K562 (cell line): Measurements from ENCODE around the gene KCNJ5. TPM values are rescaled to one million over a fixed set of nuclear protein-coding genes. Genes with fewer than 3 reads are reported as not detected.

Experiments
- ATAC-seq: fragments of 200-7000 bp; cut with Tn5 transposase; 3 replicates; pipeline ENCODE4 v1.9.1; 2020; ENCODE audit warnings: moderate library complexity
- BruUV-seq: library from RNA; stranded (reverse); fragments of 400-500 nt; replicated peaks from 2 replicates; lab custom pipeline; 2021; lab: Mats Ljungman, UMichigan
- CTCF ChIA-PET: fragments of 300-600 bp; formaldehyde crosslinking; extraction: SDS; loops from one replicate; lab custom pipeline; 2021; ENCODE audit warnings: low intra/inter-chr PET ratio; lab: Yijun Ruan, JAX
- POLR2A ChIA-PET: fragments of 300-600, 350-650 bp; sonication (Branson Sonifier 250); formaldehyde crosslinking; extraction: SDS; loops from one replicate; lab custom pipeline; 2021; ENCODE audit warnings: antibody characterized with exemption, inconsistent platforms; lab: Yijun Ruan, JAX
- DNase-seq, 4 experiments: peaks; one replicate each; pipeline versions ENCODE4 v3.0.0 to v3.0.0-alpha.2; 2011 to 2018; ENCODE audit warnings: low spot score in 3 of 4, mixed read lengths in 3 of 4; ENCODE audit errors: extremely low read depth in 1 of 4
- FAIRE-seq: peaks from 2 replicates; lab custom pipeline; 2011; peaks lifted over from hg19 to GRCh38; lab: Jason Lieb, UNC
- H2AFZ ChIP-seq: 2 replicates; pipeline ENCODE4 v1.6.0; 2011; ENCODE audit warnings: low read depth, low read length, control low read depth, inconsistent platforms
- H3K27ac ChIP-seq: fragments of 200-600 bp; 3 replicates; pipeline ENCODE4 v1.8.0; 2011; ENCODE audit warnings: low read depth, mild to moderate bottlenecking, control low read depth, inconsistent platforms, low read length, moderate library complexity, mixed read lengths; ENCODE audit errors: extremely low read depth
- H3K27me3 ChIP-seq, 2 experiments: fragments of 300-600 bp in 1 of 2; 2 replicates in 1 of 2; 3 replicates in 1 of 2; pipeline versions ENCODE4 v1.6.0 to v1.8.0; 2011; ENCODE audit warnings: inconsistent platforms in 2 of 2, low read length in 2 of 2, mild to moderate bottlenecking in 1 of 2, mixed read lengths in 1 of 2, moderate library complexity in 1 of 2; ENCODE audit not compliant: control insufficient read depth in 2 of 2, insufficient read depth in 2 of 2
- H3K36me3 ChIP-seq: fragments of 300-600 bp; 3 replicates; pipeline ENCODE4 v1.8.0; 2011; ENCODE audit warnings: mild to moderate bottlenecking, low read length, inconsistent platforms; ENCODE audit not compliant: control insufficient read depth, insufficient read depth
- H3K4me1 ChIP-seq, 2 experiments: fragments of 200-600 bp in 1 of 2; replicated peaks in 1 of 2; 2 replicates in 1 of 2; 3 replicates in 1 of 2; pipeline versions ENCODE4 v1.5.1 to v1.8.0; 2011; ENCODE audit warnings: inconsistent platforms in 2 of 2, low read length in 2 of 2, mild to moderate bottlenecking in 1 of 2, mixed read lengths in 1 of 2, moderate library complexity in 1 of 2; ENCODE audit not compliant: control insufficient read depth in 2 of 2, insufficient read depth in 2 of 2
- H3K4me2 ChIP-seq: 2 replicates; pipeline ENCODE4 v1.6.1; 2011; ENCODE audit warnings: low read length, control low read depth, inconsistent platforms, mixed read lengths; ENCODE audit not compliant: insufficient read depth
- H3K4me3 ChIP-seq: fragments of 200-600 bp; sonication (generic), shearing (Covaris generic); 2 replicates; pipeline ENCODE4 v1.5.1; 2016; ENCODE audit warnings: control low read depth, inconsistent platforms
- H3K79me2 ChIP-seq: fragments of 200-600 bp; 3 replicates; pipeline ENCODE4 v1.8.0; 2011; ENCODE audit warnings: low read length, inconsistent platforms; ENCODE audit not compliant: control insufficient read depth, insufficient read depth
- H3K9ac ChIP-seq, 2 experiments: 2 replicates each; pipeline versions ENCODE4 v1.6.0 to v1.6.1; 2011; ENCODE audit warnings: low read depth in 2 of 2, low read length in 2 of 2, control low read depth in 1 of 2, inconsistent platforms in 1 of 2, mild to moderate bottlenecking in 1 of 2, mixed read lengths in 1 of 2; ENCODE audit not compliant: insufficient read depth in 1 of 2
- H3K9me1 ChIP-seq: one replicate; pipeline ENCODE4 v1.6.0; 2011; ENCODE audit warnings: inconsistent platforms, mild to moderate bottlenecking, low read length, moderate library complexity; ENCODE audit not compliant: control insufficient read depth, insufficient read depth
- H3K9me3 ChIP-seq: replicated peaks from 2 replicates; pipeline ENCODE4 v1.5.1; 2011; ENCODE audit warnings: low read depth, low read length, inconsistent platforms; ENCODE audit not compliant: control insufficient read depth, insufficient read depth
- H4K20me1 ChIP-seq: replicated peaks from 2 replicates; pipeline ENCODE4 v1.6.1; 2011; ENCODE audit warnings: low read length, inconsistent platforms, mixed read lengths; ENCODE audit not compliant: control insufficient read depth, insufficient read depth
- ATF6 ChIP-seq: sonication (generic); formaldehyde crosslinking; IDR thresholded peaks from 2 replicates; pipeline ENCODE4 v1.4.0; 2020; ENCODE audit warnings: mild to moderate bottlenecking, missing genetic modification reagents
- CCNT2 ChIP-seq: IDR thresholded peaks from 2 replicates; pipeline ENCODE4 v1.6.1; 2011; ENCODE audit warnings: borderline replicate concordance, low read depth, mild to moderate bottlenecking, moderate library complexity, mixed read lengths, low read length; ENCODE audit not compliant: insufficient read length; ENCODE audit errors: extremely low read depth
- FIP1L1 ChIP-seq: fragments of 200-400 bp; formaldehyde crosslinking; IDR thresholded peaks from 2 replicates; pipeline ENCODE4 v1.6.1; 2018; ENCODE audit warnings: mild to moderate bottlenecking, low read depth, low read length; ENCODE audit not compliant: poor library complexity, severe bottlenecking
- FOXK2 ChIP-seq, 2 experiments: fragments of 450-650 bp; IDR thresholded peaks in 1 of 2; conservative IDR thresholded peaks in 1 of 2; 2 replicates each; pipeline ENCODE4 v1.6.1; 2016; ENCODE audit warnings: low read depth in 2 of 2, mild to moderate bottlenecking in 1 of 2
- GATAD2B ChIP-seq: fragments of 450-650 bp; IDR thresholded peaks from 2 replicates; pipeline ENCODE4 v1.6.1; 2017; ENCODE audit warnings: mild to moderate bottlenecking, borderline replicate concordance
- JUND ChIP-seq, 2 experiments: IDR thresholded peaks; 2 replicates in 1 of 2; 3 replicates in 1 of 2; pipeline ENCODE4 v1.6.1; 2011; ENCODE audit warnings: borderline replicate concordance in 2 of 2, low read depth in 2 of 2, low read length in 2 of 2, improper control_type of control experiment in 1 of 2, missing biosample characterization in 1 of 2, missing genetic modification characterization in 1 of 2, missing genetic modification reagents in 1 of 2
- MNT ChIP-seq, 2 experiments: fragments of 450-650 bp; conservative IDR thresholded peaks; 2 replicates each; pipeline ENCODE4 v1.6.1; 2017; ENCODE audit warnings: mild to moderate bottlenecking in 2 of 2, moderate library complexity in 2 of 2
- POLR2H ChIP-seq: IDR thresholded peaks from 2 replicates; pipeline ENCODE4 v1.6.1; 2016; ENCODE audit warnings: missing genetic modification characterization, low read depth, mild to moderate bottlenecking, control low read depth, missing compliant biosample characterization, moderate library complexity
- SIX5 ChIP-seq, 2 experiments: IDR thresholded peaks; 2 replicates each; pipeline ENCODE4 v1.6.1; 2011; ENCODE audit warnings: low read length in 2 of 2, borderline replicate concordance in 1 of 2, low read depth in 1 of 2, mild to moderate bottlenecking in 1 of 2, moderate library complexity in 1 of 2; ENCODE audit not compliant: insufficient read depth in 1 of 2
- SUPT5H ChIP-seq: fragments of 450-650 bp; IDR thresholded peaks from 2 replicates; pipeline ENCODE4 v1.6.1; 2016
- TAF7 ChIP-seq: fragments of 450-650 bp; IDR thresholded peaks from 2 replicates; pipeline ENCODE4 v1.6.1; 2016; ENCODE audit warnings: missing genetic modification characterization, missing compliant biosample characterization
- ZFPM2 ChIP-seq: fragments of 250-450 bp; sonication (Bioruptor Pico); IDR thresholded peaks from 2 replicates; pipeline ENCODE4 v1.5.1; 2022; ENCODE audit warnings: mild to moderate bottlenecking
- ZMIZ1 ChIP-seq, 2 experiments: fragments of 150-350 bp in 1 of 2; IDR thresholded peaks; 2 replicates each; pipeline ENCODE4 v1.6.1; 2012 to 2016; ENCODE audit warnings: low read depth in 2 of 2, low read length in 2 of 2, mild to moderate bottlenecking in 1 of 2, moderate library complexity in 1 of 2
- ZNF76 ChIP-seq: fragments of 250-450 bp; sonication (Bioruptor Pico); IDR thresholded peaks from 2 replicates; pipeline ENCODE4 v1.4.0; 2020; ENCODE audit warnings: mild to moderate bottlenecking, moderate library complexity, borderline replicate concordance
- WGBS: fragments of 100-300 bp; shearing (Covaris generic); methylation state at CpG from one replicate; pipeline ENCODE4 v1.1.6; 2016; ENCODE audit warnings: low coverage, mixed read lengths; ENCODE audit not compliant: insufficient coverage; ENCODE audit errors: missing lambda C conversion rate; 5-methylcytosine and 5-hydroxymethylcytosine counted together
- in situ Hi-C: fragments of 300-500 bp; cut with MboI; formaldehyde crosslinking; loops from 4 replicates; pipeline ENCODE4 v1.15.0; 2018; ENCODE audit warnings: inconsistent platforms, mixed read lengths
- intact Hi-C: fragments of 100-400 bp; cut with micrococcal nuclease; formaldehyde crosslinking; loops from 2 replicates; pipeline ENCODE4 v1.14.2; 2022
- polyA plus RNA-seq, 8 experiments: library from polyadenylated mRNA; depleted of rRNA in 4 of 8; stranded (reverse) in 5 of 8; unstranded in 3 of 8; fragments of >200 nt; fragmentation: Nextera tagmentation in 2 of 8; fragmentation: Illumina TruSeq in 1 of 8; extraction: Ambion mirVana in 2 of 8; extraction: Trizol in 1 of 8; gene quantifications; 2 replicates each; pipeline versions ENCODE4 v1.2.1 to v1.2.3, GENCODE V29; 2011 to 2014; ENCODE audit warnings: inconsistent platforms in 1 of 8, missing spikeins in 1 of 8
- total RNA-seq, 7 experiments: library from RNA; depleted of rRNA in 6 of 7; stranded (reverse); fragments of >200 nt in 6 of 7; fragmentation: Illumina TruSeq in 2 of 7; extraction: Trizol in 2 of 7; gene quantifications; 2 replicates each; pipeline versions ENCODE4 v1.2.1 to v1.2.3, GENCODE V29; 2011 to 2021; ENCODE audit warnings: low replicate concordance in 1 of 7

The KCNJ5 gene
- total and polyA plus RNA-seq, 9 of the 15 experiments (the other 6 are each of a cell fraction or from before 2014, with no cell fraction given) = 0.04 TPM; not detected in 8

- ChIA-PET POLR2A (interaction anchor here (0.9 kb wide), 1 partner anchor 11 kb away, joined by 3 read pairs; no protein-coding TSS in a partner anchor), CTCF (no interaction called here)
- Histone ChIP-seq H3K9me3 (no peaks in the 10 kb centered on the region), H3K27me3 (peaks cover 6 to 30% of the 10 kb centered on the region in 2 experiments), H3K9me1 (no peaks in the 10 kb centered on the region), H3K4me3 (no peak overlapping the region), H4K20me1 (no peaks in the 10 kb centered on the region; the same call in 1 of the 2 replicates), H2AFZ (no peak overlapping the region), H3K79me2 (no peaks in the 10 kb centered on the region), H3K4me1 (0 out of 5 replicates have a peak, but pooled peaks cover 0 to 4% of the 10 kb centered on the region in 2 experiments), H3K9ac (no peak overlapping the region), H3K36me3 (no peaks in the 10 kb centered on the region), H3K4me2 (no peak overlapping the region), H3K27ac (no peak overlapping the region)
- ATAC-seq (no peak), DNase-seq (no peak), FAIRE-seq (no peak)
- intact Hi-C loops = no loop called here
- in situ Hi-C loops = no loop called here
- no TSS peak for BruUV-seq
- WGBS = 0% methylated on average over 4 of the region's 4 CpGs
- TF ChIP-seq GATAD2B (no peak), SIX5 (IDR thresholded peaks at IDR 0.05; ENCODE audit: borderline replicate concordance in 1 of 2, insufficient read depth in 1 of 2, low read depth in 1 of 2, low read length in 2 of 2) (no peak), JUND (IDR thresholded peaks at IDR 0.05; ENCODE audit: borderline replicate concordance, low read depth, low read length) (no peak), JUND (tag; IDR thresholded peaks at IDR 0.05; ENCODE audit: borderline replicate concordance, low read depth, low read length) (no peak), FOXK2 (conservative IDR thresholded peaks at IDR 0.05 in 1 of 2, IDR thresholded peaks at IDR 0.05 in 1 of 2; ENCODE audit: low read depth in 2 of 2) (no peak), MNT (conservative IDR thresholded peaks at IDR 0.05) (no peak), TAF7 (no peak), CCNT2 (no peak), SUPT5H (no peak), ATF6 (CRISPR knock-in tag) (no peak), POLR2H (tag) (no peak), ZNF76 (no peak), ZFPM2 (CRISPR knock-in tag) (no peak), ZMIZ1 (IDR thresholded peaks at IDR 0.05; ENCODE audit: low read depth in 2 of 2, low read length in 2 of 2) (no peak), FIP1L1 (no peak)
These were observed 16.4 kb downstream of the KCNJ5 start for GRCh38 chr11:128907585-128907984.
